Activated CD4-positive, alpha-beta T cell treated with anti-CD3 and anti-CD28 coated beads for 36 hours (primary cell): Measurements from ENCODE around the gene SIRT4. TPM values are rescaled to one million over a fixed set of nuclear protein-coding genes. Genes with fewer than 3 reads are reported as not detected.

Source experiments
- ATAC-seq: fragments of 200-7000 bp; cut with Tn5 transposase; one replicate; pipeline ENCODE4 v1.10.0; 2021; ENCODE audit warnings: mild to moderate bottlenecking, moderate library complexity
- CTCF ChIA-PET: fragments of 350-600 bp; sonication (Branson Sonifier 250); formaldehyde crosslinking; loops from one replicate; lab custom pipeline; 2021; ENCODE audit warnings: antibody characterized with exemption; lab: Charles Lee
- POLR2A ChIA-PET: fragments of 350-600 bp; sonication (Branson Sonifier 250); formaldehyde crosslinking; loops from one replicate; lab custom pipeline; 2021; ENCODE audit warnings: antibody characterized with exemption, inconsistent platforms; lab: Charles Lee
- DNase-seq: peaks from one replicate; pipeline ENCODE4 v3.0.0-alpha.2; 2020
- H3K27ac Mint-ChIP-seq: one replicate; pipeline ENCODE4 v1.8.0; 2021; ENCODE audit warnings: mixed read lengths
- H3K27me3 Mint-ChIP-seq: one replicate; pipeline ENCODE4 v1.8.0; 2021; ENCODE audit warnings: mixed read lengths
- H3K36me3 Mint-ChIP-seq: one replicate; pipeline ENCODE4 v1.8.0; 2021; ENCODE audit warnings: low read depth, mixed read lengths
- H3K4me1 Mint-ChIP-seq: one replicate; pipeline ENCODE4 v1.8.0; 2021; ENCODE audit warnings: mixed read lengths
- H3K4me3 Mint-ChIP-seq: one replicate; pipeline ENCODE4 v1.8.0; 2021; ENCODE audit warnings: mild to moderate bottlenecking, moderate library complexity, mixed read lengths
- H3K9me3 Mint-ChIP-seq: one replicate; pipeline ENCODE4 v1.8.0; 2021; ENCODE audit warnings: low read depth, mixed read lengths
- intact Hi-C, 2 experiments: fragments of 100-400 bp; cut with DNase I in 1 of 2; cut with micrococcal nuclease in 1 of 2; formaldehyde crosslinking; loops; one replicate each; pipeline versions ENCODE4 v1.14.2 to v1.15.1; 2022 to 2024; cut with DNase I, micrococcal nuclease
- total RNA-seq, 2 experiments: library from RNA; stranded (reverse); gene quantifications; one replicate each; pipeline ENCODE4 v1.2.3, GENCODE V29; 2021

The SIRT4 gene
- total RNA-seq, 2 experiments from 2014 or later, result 2.2 to 4.0 TPM

DNA sequence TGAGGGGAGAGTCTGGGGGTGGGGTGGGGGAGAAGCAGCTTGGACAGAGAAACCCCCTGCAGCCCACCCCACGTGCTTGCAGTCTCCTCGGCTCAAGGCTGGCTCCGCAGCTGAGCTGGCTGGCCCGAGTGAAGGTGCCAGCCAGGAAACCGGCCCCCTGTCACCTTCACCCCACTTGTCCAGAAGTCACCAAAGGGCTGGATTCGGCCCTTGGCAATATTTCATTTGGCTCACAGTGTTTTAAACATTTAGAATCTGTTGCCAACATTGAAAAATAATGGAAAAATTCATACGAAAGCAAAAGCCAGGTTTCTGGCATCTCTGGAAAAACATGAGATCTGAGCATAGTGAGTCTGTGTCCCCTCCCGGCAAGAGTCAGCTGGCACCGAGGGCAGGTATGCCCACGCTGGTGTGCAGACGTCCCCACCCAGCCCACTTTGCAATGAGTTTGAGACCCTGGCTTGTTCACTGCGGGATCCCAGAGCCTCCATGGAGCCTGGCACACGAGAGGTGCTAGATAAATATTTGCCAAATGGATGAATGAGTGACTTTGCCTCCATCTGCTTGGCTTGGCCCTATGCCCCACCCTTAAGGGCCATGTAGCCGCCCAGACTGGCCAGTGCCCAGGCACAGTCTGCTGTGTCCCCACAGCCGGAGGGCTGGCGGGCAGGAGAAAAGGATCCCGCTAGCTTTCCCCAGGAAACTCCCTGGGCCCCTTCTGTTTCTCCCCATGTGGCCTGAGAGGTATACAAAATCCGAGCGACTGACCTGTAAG, 48.6 kb downstream of the SIRT4 start:
- no peak for DNase-seq
- H3K27ac Mint-ChIP-seq, result no peak overlapping the region
- peaks cover 3% of the 10 kb centered on the region for H3K27me3 Mint-ChIP-seq
- H3K4me1 Mint-ChIP-seq, result no peaks in the 10 kb centered on the region
- CTCF ChIA-PET, result interaction anchor here (0.9 kb wide), 2 partner anchors 11 to 79 kb away, joined by 3 read pairs; no protein-coding TSS in a partner anchor
- intact Hi-C loops, result no loop called here
- H3K36me3 Mint-ChIP-seq, result no peaks in the 10 kb centered on the region
- no peak overlapping the region for H3K4me3 Mint-ChIP-seq
- no peaks in the 10 kb centered on the region for H3K9me3 Mint-ChIP-seq
- no peak for ATAC-seq
- POLR2A ChIA-PET, result no interaction called here

GRCh38 chr12:120352117-120352516, 50.0 kb downstream of the SIRT4 start:
- Mint-ChIP-seq H3K36me3 (no peaks in the 10 kb centered on the region), H3K9me3 (no peaks in the 10 kb centered on the region), H3K27ac (no peak overlapping the region), H3K27me3 (peaks cover 6% of the 10 kb centered on the region), H3K4me1 (peaks cover 2% of the 10 kb centered on the region), H3K4me3 (no peak overlapping the region)
- intact Hi-C loops, result no loop called here
- DNase-seq, result no peak
- POLR2A ChIA-PET, result no interaction called here
- CTCF ChIA-PET, result interaction anchor here (0.9 to 4.1 kb wide), 3 partner anchors 12 to 79 kb away, joined by 3 to 23 read pairs (median 3); no protein-coding TSS in a partner anchor
- no peak for ATAC-seq

GRCh38 chr12:120353136-120353535, 51.0 kb downstream of the SIRT4 start:
- CTCF ChIA-PET, result interaction anchor here (3.3 to 4.1 kb wide), 2 partner anchors 14 to 78 kb away, joined by 16 to 23 read pairs; no protein-coding TSS in a partner anchor
- Mint-ChIP-seq H3K27ac (no peak overlapping the region), H3K27me3 (peaks cover 10% of the 10 kb centered on the region), H3K9me3 (no peaks in the 10 kb centered on the region), H3K4me3 (no peak overlapping the region), H3K36me3 (no peaks in the 10 kb centered on the region), H3K4me1 (peaks cover 2% of the 10 kb centered on the region)
- intact Hi-C loops, result no loop called here
- no peak for ATAC-seq
- POLR2A ChIA-PET, result no interaction called here
- no peak for DNase-seq

DNA sequence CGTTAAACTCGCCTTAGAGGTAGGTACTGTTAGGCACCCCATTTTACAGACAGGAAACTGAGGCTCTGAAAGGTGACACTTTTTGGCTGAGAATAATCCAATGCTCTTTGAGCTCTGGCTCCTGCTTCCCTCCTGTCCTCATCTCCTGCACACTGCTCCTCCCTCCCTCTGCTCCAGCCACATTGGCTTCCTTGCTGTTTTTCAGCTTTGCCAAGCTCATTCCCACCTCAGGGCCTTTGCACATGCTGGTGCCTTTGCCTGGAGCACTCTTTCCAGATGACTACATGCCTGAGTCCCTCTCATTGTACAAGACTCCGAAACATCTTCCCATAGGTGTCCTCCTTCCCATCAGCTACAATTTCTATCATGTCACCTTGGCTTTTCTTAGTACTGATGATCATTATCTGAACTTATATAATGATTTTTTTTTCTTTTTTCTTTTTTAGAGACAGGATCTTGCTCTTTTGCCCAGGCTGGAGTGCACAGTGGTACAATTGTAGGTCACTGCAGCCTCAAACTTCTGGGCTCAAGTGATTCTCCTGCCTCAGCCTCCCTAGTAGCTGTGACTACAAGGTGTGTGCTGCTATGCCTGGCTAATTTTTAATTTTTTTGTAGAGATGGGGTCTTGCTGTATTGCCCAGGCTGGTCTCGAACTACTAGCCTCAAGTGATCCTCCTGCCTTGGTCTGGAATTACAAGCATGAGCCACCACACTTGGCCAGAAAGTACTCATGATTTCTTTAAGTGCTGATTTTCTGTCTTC, 51.6 kb downstream of the SIRT4 start:
- DNase-seq (no peak), ATAC-seq (no peak)
- peaks cover 11% of the 10 kb centered on the region for H3K27me3 Mint-ChIP-seq
- POLR2A ChIA-PET, result no interaction called here
- peaks cover 2% of the 10 kb centered on the region for H3K4me1 Mint-ChIP-seq
- H3K27ac Mint-ChIP-seq, result no peak overlapping the region
- H3K36me3 Mint-ChIP-seq, result no peaks in the 10 kb centered on the region
- intact Hi-C loops, result no loop called here
- no peaks in the 10 kb centered on the region for H3K9me3 Mint-ChIP-seq
- no peak overlapping the region for H3K4me3 Mint-ChIP-seq
- CTCF ChIA-PET, result interaction anchor here (0.5 to 4.1 kb wide), 4 partner anchors 13 to 116 kb away, joined by 3 to 23 read pairs (median 10); partner anchors contain the start of gene SRSF9

GRCh38 chr12:120356567-120357030, 54.5 kb downstream of the SIRT4 start:
- POLR2A ChIA-PET, result interaction anchor here (0.6 kb wide), 1 partner anchor 140 kb away, joined by 3 read pairs; no protein-coding TSS in a partner anchor
- H3K36me3 Mint-ChIP-seq, result no peaks in the 10 kb centered on the region
- CTCF ChIA-PET, result interaction anchor here (0.8 to 1.8 kb wide), 10 partner anchors 9 to 113 kb away, joined by 3 to 9 read pairs (median 4); partner anchors contain the start of gene SRSF9
- no peak overlapping the region for H3K27ac Mint-ChIP-seq
- no peaks in the 10 kb centered on the region for H3K9me3 Mint-ChIP-seq
- peaks cover 2% of the 10 kb centered on the region for H3K4me1 Mint-ChIP-seq
- DNase-seq (peak; percentile 88), ATAC-seq (peak; percentile 96)
- no peak overlapping the region for H3K4me3 Mint-ChIP-seq
- intact Hi-C loops, result loop anchor here (1.0 to 5.0 kb wide), 3 partner anchors 74 to 286 kb away; partner anchors contain the start of genes CABP1 (in 1 of the 2) and SRSF9 (in 1 of the 2)
- H3K27me3 Mint-ChIP-seq, result peaks cover 24% of the 10 kb centered on the region

DNA sequence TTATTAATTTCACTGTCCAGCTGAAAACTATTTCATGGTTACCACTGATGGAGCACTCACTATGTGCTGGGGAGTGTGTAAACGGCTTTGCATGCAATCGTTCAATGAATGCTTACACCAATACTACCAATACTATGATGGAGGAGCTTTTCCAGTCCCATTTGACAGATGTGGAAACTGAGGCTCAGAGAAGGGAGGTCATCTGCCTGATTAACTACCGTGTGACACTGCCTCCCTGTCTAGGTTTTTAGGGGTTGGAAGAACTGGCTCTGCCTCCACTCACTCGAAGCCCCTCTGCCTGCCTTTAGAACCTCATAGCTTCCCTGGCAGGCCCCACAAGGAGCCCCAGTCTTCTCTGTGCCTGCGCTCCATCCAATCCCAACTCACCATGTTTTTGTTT, 55.0 kb downstream of the SIRT4 start:
- Mint-ChIP-seq H3K27me3 (peaks cover 25% of the 10 kb centered on the region), H3K4me3 (no peak overlapping the region), H3K36me3 (no peaks in the 10 kb centered on the region), H3K4me1 (peaks cover 2% of the 10 kb centered on the region), H3K27ac (no peak overlapping the region), H3K9me3 (no peaks in the 10 kb centered on the region)
- no peak for ATAC-seq
- intact Hi-C loops, result loop anchor here in 1 of 2 experiments (5.0 kb wide), 1 partner anchor 285 kb away; the partner anchor contains the start of gene CABP1
- POLR2A ChIA-PET, result interaction anchor here (0.6 kb wide), 1 partner anchor 140 kb away, joined by 3 read pairs; no protein-coding TSS in a partner anchor
- no peak for DNase-seq
- CTCF ChIA-PET, result interaction anchor here (0.7 to 1.8 kb wide), 12 partner anchors 8 to 176 kb away, joined by 3 to 9 read pairs (median 4); partner anchors contain the start of gene SRSF9

GRCh38 chr12:120358412-120359100, 56.4 kb downstream of the SIRT4 start:
- H3K27ac Mint-ChIP-seq, result no peak overlapping the region
- POLR2A ChIA-PET, result no interaction called here
- peaks cover 2% of the 10 kb centered on the region for H3K4me1 Mint-ChIP-seq
- no peak for ATAC-seq
- H3K36me3 Mint-ChIP-seq, result no peaks in the 10 kb centered on the region
- H3K27me3 Mint-ChIP-seq, result peaks cover 37% of the 10 kb centered on the region
- DNase-seq, result no peak
- no peak overlapping the region for H3K4me3 Mint-ChIP-seq
- intact Hi-C loops, result loop anchor here in 1 of 2 experiments (5.0 kb wide), 1 partner anchor 284 kb away; the partner anchor contains the start of gene CABP1
- no peaks in the 10 kb centered on the region for H3K9me3 Mint-ChIP-seq
- CTCF ChIA-PET, result interaction anchor here (1.8 kb wide), 1 partner anchor 9 kb away, joined by 9 read pairs; no protein-coding TSS in a partner anchor

GRCh38 chr12:120359128-120359527, 57.0 kb downstream of the SIRT4 start:
- peaks cover 40% of the 10 kb centered on the region for H3K27me3 Mint-ChIP-seq
- ChIA-PET POLR2A (no interaction called here), CTCF (no interaction called here)
- intact Hi-C loops, result loop anchor here in 1 of 2 experiments (5.0 kb wide), 1 partner anchor 283 kb away; the partner anchor contains the start of gene CABP1
- no peaks in the 10 kb centered on the region for H3K36me3 Mint-ChIP-seq
- peaks cover 2% of the 10 kb centered on the region for H3K4me1 Mint-ChIP-seq
- H3K27ac Mint-ChIP-seq, result no peak overlapping the region
- no peaks in the 10 kb centered on the region for H3K9me3 Mint-ChIP-seq
- no peak for DNase-seq
- no peak overlapping the region for H3K4me3 Mint-ChIP-seq
- ATAC-seq, result no peak

GRCh38 chr12:120361506-120362208, 59.5 kb downstream of the SIRT4 start:
- no peak overlapping the region for H3K4me3 Mint-ChIP-seq
- DNase-seq, result peak; percentile 27
- CTCF ChIA-PET, result no interaction called here

More at GRCh38 chr12:120361506-120362208, 59.5 kb downstream of the SIRT4 start:
- Mint-ChIP-seq H3K4me1 (peaks cover under 1% of the 10 kb centered on the region), H3K27me3 (peaks cover 53% of the 10 kb centered on the region), H3K36me3 (no peaks in the 10 kb centered on the region), H3K9me3 (no peaks in the 10 kb centered on the region), H3K27ac (no peak overlapping the region)
- POLR2A ChIA-PET, result no interaction called here
- peak; percentile 36 for ATAC-seq
- intact Hi-C loops, result no loop called here
